Left renal cortex interstitium (tissue), 4 donors: ENCODE data around the gene MYBBP1A. TPM values are rescaled to one million over a fixed set of nuclear protein-coding genes. Genes with fewer than 3 reads are reported as not detected.

Experiments
- DNase-seq, 4 donors: peaks; one replicate each; pipeline ENCODE4 v3.0.0-alpha.2; 2013; ENCODE audit warnings: low read depth in 4 of 4, low spot score in 2 of 4, missing footprints in 1 of 4
- polyA plus RNA-seq, 4 donors: library from polyadenylated mRNA; unstranded; fragments of 120-200 nt; gene quantifications; one replicate each; pipeline ENCODE4 v1.2.1, GENCODE V29; 2013; ENCODE audit not compliant: insufficient read length in 4 of 4

MYBBP1A gene
- polyA plus RNA-seq, 4 donors = 30.5 to 52.9 (median 40.6) TPM

- no peak for DNase-seq
These were observed 16.8 kb downstream of the MYBBP1A start for GRCh38 chr17:4538236-4539002.

- no peak for DNase-seq
These were observed 17.5 kb downstream of the MYBBP1A start for GRCh38 chr17:4537451-4538235.

- DNase-seq = no peak
These were observed 18.3 kb downstream of the MYBBP1A start for GRCh38 chr17:4536742-4537411.

- no peak for DNase-seq
These were observed 18.9 kb downstream of the MYBBP1A start for GRCh38 chr17:4536259-4536741.

- DNase-seq = no peak
These were observed 19.4 kb downstream of the MYBBP1A start for GRCh38 chr17:4535667-4536258.

- DNase-seq = no peak
These were observed 20.1 kb downstream of the MYBBP1A start for GRCh38 chr17:4534928-4535666.

- no peak for DNase-seq
These were observed 20.7 kb downstream of the MYBBP1A start for GRCh38 chr17:4534515-4534914.

- DNase-seq = no peak
These were observed 21.4 kb downstream of the MYBBP1A start for GRCh38 chr17:4533523-4534504.

- DNase-seq = no peak
These were observed 22.2 kb downstream of the MYBBP1A start for GRCh38 chr17:4532860-4533522.

GRCh38 chr17:4531988-4532736 lies 23.0 kb downstream of the MYBBP1A start:
- DNase-seq = no peak

GRCh38 chr17:4530799-4531730 lies 24.1 kb downstream of the MYBBP1A start:
- DNase-seq = no peak

GRCh38 chr17:4529533-4530152 lies 25.5 kb downstream of the MYBBP1A start:
- DNase-seq = no peak

GRCh38 chr17:4527566-4528125 lies 27.5 kb downstream of the MYBBP1A start:
- DNase-seq = no peak

GRCh38 chr17:4527134-4527533 lies 28.1 kb downstream of the MYBBP1A start:
- DNase-seq = no peak

- no peak for DNase-seq
These were observed 29.3 kb downstream of the MYBBP1A start for GRCh38 chr17:4525691-4526397.
